SK-N-SH (cell line): ENCODE results near the gene SLC36A2. TPM values are rescaled to one million over a fixed set of nuclear protein-coding genes. Genes with fewer than 3 reads are reported as not detected.
"Not testable (repeated sequence)": the region's sequence is repeated elsewhere in the genome, so short reads cannot be mapped to it uniquely, and the experiment has no call there.

Experiments
- CTCF ChIA-PET: fragments of 300-600, 350-600 bp; formaldehyde crosslinking; extraction: SDS; loops from one replicate; lab custom pipeline; 2021; lab: Yijun Ruan, JAX
- POLR2A ChIA-PET: fragments of 350-600 bp; sonication (Branson Sonifier 250); formaldehyde crosslinking; extraction: SDS; loops from one replicate; lab custom pipeline; 2020; ENCODE audit warnings: antibody characterized with exemption, inconsistent platforms; lab: Yijun Ruan, JAX
- DNase-seq: peaks from one replicate; pipeline ENCODE4 v3.0.0; 2012
- H2AFZ ChIP-seq: fragments of 200-600 bp; sonication (generic); 2 replicates; pipeline ENCODE4 v1.8.1; 2016; ENCODE audit warnings: antibody characterized with exemption, mild to moderate bottlenecking, low read depth
- H3F3A ChIP-seq: fragments of 200-600 bp; sonication (generic); replicated peaks from 2 replicates; pipeline ENCODE3; 2016; ENCODE audit warnings: antibody characterized with exemption, mild to moderate bottlenecking; ENCODE audit not compliant: insufficient read depth
- H3K27ac ChIP-seq, 2 experiments: fragments of 200-500 bp in 1 of 2; fragments of 200-600 bp in 1 of 2; sonication (Bioruptor generic) in 1 of 2; sonication (generic), shearing (Covaris generic) in 1 of 2; 2 replicates each; pipeline versions ENCODE4 v1.5.1 to v1.6.1; 2014 to 2016; ENCODE audit warnings: low read depth in 2 of 2, inconsistent platforms in 1 of 2, low read length in 1 of 2, mild to moderate bottlenecking in 1 of 2, mixed read lengths in 1 of 2
- H3K27me3 ChIP-seq: fragments of 200-600 bp; sonication (generic), shearing (Covaris generic); 2 replicates; pipeline ENCODE4 v1.6.1; 2016; ENCODE audit warnings: mixed run types; ENCODE audit not compliant: insufficient read depth
- H3K36me3 ChIP-seq, 2 experiments: fragments of 200-500 bp in 1 of 2; fragments of 200-600 bp in 1 of 2; sonication (Bioruptor generic) in 1 of 2; sonication (generic) in 1 of 2; replicated peaks in 1 of 2; 2 replicates each; pipeline versions ENCODE3 to v1.5.1; 2014 to 2016; ENCODE audit warnings: low read length in 1 of 2, mild to moderate bottlenecking in 1 of 2; ENCODE audit not compliant: insufficient read depth in 2 of 2, control insufficient read depth in 1 of 2
- H3K4me1 ChIP-seq, 2 experiments: fragments of 200-500 bp in 1 of 2; fragments of 200-600 bp in 1 of 2; sonication (Bioruptor generic) in 1 of 2; sonication (generic), shearing (Covaris generic) in 1 of 2; 2 replicates each; pipeline versions ENCODE4 v1.5.1 to v1.6.1; 2014 to 2016; ENCODE audit warnings: low read depth in 1 of 2, low read length in 1 of 2, mixed run types in 1 of 2; ENCODE audit not compliant: insufficient read depth in 2 of 2, control insufficient read depth in 1 of 2
- H3K4me2 ChIP-seq: fragments of 200-600 bp; sonication (generic), shearing (Covaris generic); 2 replicates; pipeline ENCODE4 v1.6.1; 2017; ENCODE audit warnings: mixed run types
- H3K4me3 ChIP-seq, 2 experiments: fragments of 200-500 bp in 1 of 2; fragments of 200-600 bp in 1 of 2; sonication (Bioruptor generic) in 1 of 2; sonication (generic), shearing (Covaris generic) in 1 of 2; 2 replicates each; pipeline versions ENCODE4 v1.5.1 to v1.8.1; 2014 to 2016; ENCODE audit warnings: low read depth in 2 of 2, inconsistent platforms in 1 of 2, low read length in 1 of 2, mild to moderate bottlenecking in 1 of 2, mixed read lengths in 1 of 2, moderate library complexity in 1 of 2
- H3K79me2 ChIP-seq: fragments of 200-600 bp; sonication (generic); 2 replicates; pipeline ENCODE4 v1.8.1; 2017; ENCODE audit warnings: mild to moderate bottlenecking; ENCODE audit not compliant: insufficient read depth
- H3K9ac ChIP-seq: fragments of 200-600 bp; sonication (generic); 2 replicates; pipeline ENCODE4 v1.6.1; 2017; ENCODE audit warnings: mixed run types
- H3K9me2 ChIP-seq: fragments of 200-600 bp; sonication (generic); 2 replicates; pipeline ENCODE4 v1.6.1; 2017; ENCODE audit warnings: mixed run types
- H3K9me3 ChIP-seq: fragments of 200-600 bp; sonication (generic); 2 replicates; pipeline ENCODE4 v1.6.1; 2017; ENCODE audit warnings: mixed run types, mild to moderate bottlenecking, moderate library complexity
- H4K20me1 ChIP-seq: fragments of 200-600 bp; sonication (generic); 2 replicates; pipeline ENCODE4 v1.6.1; 2017; ENCODE audit warnings: mild to moderate bottlenecking, mixed run types; ENCODE audit not compliant: insufficient read depth
- CHD2 ChIP-seq: fragments of 150-350 bp; IDR thresholded peaks from 2 replicates; pipeline ENCODE4 v1.6.1; 2018; ENCODE audit warnings: low read length; ENCODE audit not compliant: partially characterized antibody
- EZH2phosphoT487 ChIP-seq: fragments of 200-600 bp; sonication (generic); IDR thresholded peaks from 2 replicates; pipeline ENCODE4 v1.6.1; 2017; ENCODE audit warnings: low read depth, mixed run types, mild to moderate bottlenecking, antibody characterized with exemption, moderate library complexity, borderline replicate concordance
- FOXM1 ChIP-seq: IDR thresholded peaks from 2 replicates; pipeline ENCODE4 v1.4.0; 2012; ENCODE audit warnings: low read depth, mild to moderate bottlenecking
- JUND ChIP-seq: IDR thresholded peaks from 2 replicates; pipeline ENCODE4 v1.4.0; 2012
- MAX ChIP-seq: IDR thresholded peaks from 2 replicates; pipeline ENCODE4 v1.4.0; 2012; ENCODE audit warnings: low read depth
- MEF2A ChIP-seq: IDR thresholded peaks from 2 replicates; pipeline ENCODE4 v1.4.0; 2012; ENCODE audit warnings: low read depth, borderline replicate concordance
- RAD21 ChIP-seq: IDR thresholded peaks from 2 replicates; pipeline ENCODE4 v1.6.1; 2012; ENCODE audit warnings: mild to moderate bottlenecking, low read length
- REST ChIP-seq: IDR thresholded peaks from 2 replicates; pipeline ENCODE4 v1.6.1; 2012; ENCODE audit warnings: mild to moderate bottlenecking, low read depth, low read length, moderate library complexity
- ZBTB33 ChIP-seq: IDR thresholded peaks from 2 replicates; pipeline ENCODE4 v1.4.0; 2012; ENCODE audit warnings: low read depth, borderline replicate concordance
- WGBS: methylation state at CpG from one replicate; pipeline ENCODE4 v1.1.6; 2017; ENCODE audit warnings: low lambda C conversion rate; 5-methylcytosine and 5-hydroxymethylcytosine counted together
- polyA plus RNA-seq, 3 experiments: library from polyadenylated mRNA; depleted of rRNA; stranded (reverse); fragments of >200 nt; gene quantifications; 2 replicates each; pipeline ENCODE4 v1.2.3, GENCODE V29; 2012

The SLC36A2 gene
- polyA plus RNA-seq, 1 of the 3 experiments (the other 2 are of a cell fraction), result not detected

GRCh38 chr5:151374539-151374938 lies 27.2 kb upstream of the SLC36A2 start:
- CTCF ChIA-PET, result no interaction called here
- 24% methylated on average over 1 of the region's 1 CpG for WGBS

DNA sequence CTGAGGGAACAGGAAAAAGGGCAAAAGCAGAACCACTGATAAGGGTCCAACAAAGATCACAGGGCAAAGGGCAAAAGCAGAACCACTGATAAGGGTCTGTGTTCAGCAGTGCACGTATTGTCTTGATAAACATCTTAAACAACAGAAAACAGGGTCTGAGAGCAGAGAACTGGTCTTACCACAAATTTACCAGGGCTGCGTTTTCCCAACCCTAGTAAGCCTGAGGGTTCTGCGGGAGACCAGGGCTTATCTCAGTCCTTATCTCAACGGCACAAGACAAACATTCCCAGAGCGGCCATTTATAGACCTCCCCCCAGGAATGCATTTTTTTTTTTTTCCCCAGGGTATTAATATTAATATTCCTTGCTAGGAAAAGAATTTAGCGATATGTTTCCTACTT lies 19.7 kb upstream of the SLC36A2 start:
- H3K79me2 ChIP-seq, POLR2A ChIA-PET, H3K9ac ChIP-seq, H4K20me1 ChIP-seq, H3K9me3 ChIP-seq, H3K9me2 ChIP-seq, H3F3A ChIP-seq, H3K27me3 ChIP-seq, H3K4me1 ChIP-seq, H3K27ac ChIP-seq, H3K4me3 ChIP-seq, H3K36me3 ChIP-seq, H3K4me2 ChIP-seq, H2AFZ ChIP-seq, DNase-seq: not testable (repeated sequence)
- 4% methylated on average over 6 of the region's 6 CpGs for WGBS
- CTCF ChIA-PET, result interaction anchor here (1.2 to 1.3 kb wide), 2 partner anchors 17 to 51 kb away, joined by 3 read pairs; no protein-coding TSS in a partner anchor

More at GRCh38 chr5:151374539-151374938, 27.2 kb upstream of the SLC36A2 start:
- Histone ChIP-seq H3K36me3 (no peaks in the 10 kb centered on the region), H3K79me2 (no peaks in the 10 kb centered on the region), H3K9me2 (no peaks in the 10 kb centered on the region), H3K4me2 (no peak overlapping the region), H3K27me3 (no peaks in the 10 kb centered on the region)
- POLR2A ChIA-PET, result no interaction called here
- TF ChIP-seq JUND, result no peak
- TF ChIP-seq ZBTB33, result no peak
- TF ChIP-seq FOXM1, result no peak
- TF ChIP-seq EZH2phosphoT487, result no peak
- no peak for TF ChIP-seq REST
- no peak for TF ChIP-seq RAD21
- TF ChIP-seq MAX, result no peak
- TF ChIP-seq CHD2, result no peak
- TF ChIP-seq MEF2A, result no peak
- TF ChIP-seq, all 33 proteins: peak for 0
- no peaks in the 10 kb centered on the region for H3F3A ChIP-seq
- no peaks in the 10 kb centered on the region for H3K4me1 ChIP-seq
- H3K9me3 ChIP-seq, result no peaks in the 10 kb centered on the region
- H3K4me3 ChIP-seq, result no peak overlapping the region
- no peak for DNase-seq
- H2AFZ ChIP-seq, result no peak overlapping the region
- H3K27ac ChIP-seq, result no peak overlapping the region
- no peak overlapping the region for H3K9ac ChIP-seq
- no peaks in the 10 kb centered on the region for H4K20me1 ChIP-seq
